Activated CD8-positive, alpha-beta memory T cell treated with anti-CD3 and anti-CD28 coated beads for 36 hours (primary cell): ENCODE data around the gene SEMA3A. TPM values are rescaled to one million over a fixed set of nuclear protein-coding genes. Genes with fewer than 3 reads are reported as not detected.

ENCODE experiments used
- CTCF ChIA-PET: fragments of 350-600 bp; sonication (Branson Sonifier 250); formaldehyde crosslinking; loops from one replicate; lab custom pipeline; 2021; ENCODE audit warnings: antibody characterized with exemption; lab: Charles Lee
- POLR2A ChIA-PET: fragments of 350-600 bp; sonication (Branson Sonifier 250); formaldehyde crosslinking; loops from one replicate; lab custom pipeline; 2021; ENCODE audit warnings: antibody characterized with exemption; lab: Charles Lee
- total RNA-seq, 2 experiments: library from RNA; stranded (reverse); gene quantifications; one replicate each; pipeline ENCODE4 v1.2.3, GENCODE V29; 2021

The SEMA3A gene
- total RNA-seq, 2 experiments from 2014 or later, result 0.06 to 0.17 TPM

GRCh38 chr7:84200859-84201258 lies 6.3 kb upstream of the SEMA3A start:
- ChIA-PET CTCF (no interaction called here), POLR2A (no interaction called here)

DNA sequence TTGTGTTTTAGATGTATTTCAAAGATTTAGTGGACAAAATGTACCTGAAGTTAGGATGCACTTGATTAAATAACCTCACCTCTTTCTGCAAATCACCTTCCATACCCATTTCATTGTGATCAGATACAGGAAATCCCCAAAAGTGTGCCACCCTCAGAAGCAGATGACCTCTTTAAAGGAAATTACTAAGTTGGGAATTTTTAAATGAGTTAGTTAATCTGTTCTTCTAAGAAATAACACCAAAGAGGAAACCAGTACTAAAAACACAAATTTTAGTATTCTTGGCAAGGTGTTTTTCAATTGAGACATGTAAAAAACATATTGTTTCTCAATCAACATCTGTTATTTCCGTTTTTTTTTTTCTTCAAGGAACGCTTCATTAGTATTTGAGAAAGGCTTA lies 4.6 kb upstream of the SEMA3A start:
- CTCF ChIA-PET, result no interaction called here
- POLR2A ChIA-PET, result no interaction called here

- POLR2A ChIA-PET, result no interaction called here
- CTCF ChIA-PET, result no interaction called here
Measured at GRCh38 chr7:84196084-84196503, 1.5 kb upstream of the SEMA3A start.

- CTCF ChIA-PET, result no interaction called here
- POLR2A ChIA-PET, result no interaction called here
Measured at GRCh38 chr7:84195295-84196060, 889 bp upstream of the SEMA3A start.

- ChIA-PET POLR2A (no interaction called here), CTCF (no interaction called here)
Measured at GRCh38 chr7:84193747-84194146, 842 bp downstream of the SEMA3A start.

- CTCF ChIA-PET, result no interaction called here
- POLR2A ChIA-PET, result no interaction called here
Measured at GRCh38 chr7:84191842-84192241, 2.7 kb downstream of the SEMA3A start.

- POLR2A ChIA-PET, result no interaction called here
- CTCF ChIA-PET, result no interaction called here
Measured at GRCh38 chr7:84191261-84191660, 3.3 kb downstream of the SEMA3A start.

DNA sequence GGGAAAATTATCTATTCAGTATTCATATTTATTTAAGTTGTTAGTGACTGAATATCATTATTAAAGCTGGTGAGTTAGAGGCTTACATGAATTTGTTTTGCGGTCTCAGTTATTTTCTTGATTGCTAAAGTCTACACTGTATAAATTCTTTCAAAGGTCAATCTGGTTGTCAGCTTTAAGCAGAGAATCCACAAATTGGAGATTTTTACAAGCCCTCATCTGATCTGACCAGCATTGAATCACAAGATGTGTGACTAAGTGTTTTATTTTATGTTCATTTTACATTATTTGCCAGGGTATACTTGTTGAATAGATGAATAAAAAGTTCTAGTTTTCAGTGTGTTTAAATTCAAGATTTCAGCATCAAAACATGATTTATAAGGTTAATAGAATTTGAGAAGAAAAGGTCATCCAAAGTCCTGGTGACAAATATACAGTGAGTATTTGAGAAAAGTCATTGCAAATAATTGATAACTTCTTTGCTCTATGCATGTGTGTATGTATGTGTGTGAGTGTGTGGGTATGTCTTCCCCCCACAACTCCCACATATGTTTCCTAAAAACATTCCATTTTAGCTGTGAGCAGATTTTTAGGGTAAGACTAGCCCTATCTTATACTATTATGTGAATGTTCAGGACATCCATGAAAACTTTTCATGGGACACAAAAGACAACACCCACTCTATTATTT lies 4.4 kb downstream of the SEMA3A start:
- POLR2A ChIA-PET, result no interaction called here
- CTCF ChIA-PET, result no interaction called here

- POLR2A ChIA-PET, result no interaction called here
- CTCF ChIA-PET, result no interaction called here
Measured at GRCh38 chr7:84188786-84189405, 5.7 kb downstream of the SEMA3A start.

DNA sequence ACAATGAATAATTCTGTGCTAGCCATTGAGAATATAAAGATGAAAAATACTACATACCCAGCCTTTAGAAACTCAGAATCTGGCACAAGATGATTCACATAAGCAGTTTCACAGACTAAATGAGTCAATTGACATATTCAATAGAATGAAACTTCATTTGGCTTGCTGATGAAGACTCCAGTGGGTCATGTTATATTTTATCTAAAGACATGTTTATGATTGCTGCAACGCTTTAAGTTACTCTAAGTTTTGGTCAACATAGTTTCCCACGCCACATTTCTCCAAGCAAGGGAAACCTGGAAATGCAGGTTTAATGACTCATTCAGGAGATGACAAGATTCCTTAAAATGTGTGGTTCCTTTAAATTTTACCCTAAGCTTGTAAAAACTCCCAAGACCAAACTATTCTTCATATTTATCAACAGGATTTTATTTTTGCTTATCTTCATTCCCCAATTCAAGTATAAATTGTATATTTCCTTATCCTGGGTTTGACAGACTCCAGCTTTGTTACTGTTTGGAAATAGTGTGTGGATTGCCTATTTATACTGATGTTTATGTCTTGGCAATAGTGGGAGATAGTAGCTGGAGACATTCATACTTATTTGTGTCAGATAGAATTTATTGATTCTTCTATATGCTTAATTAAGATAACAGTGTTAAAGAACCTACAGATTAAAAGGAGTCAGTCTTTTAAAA lies 6.6 kb downstream of the SEMA3A start:
- POLR2A ChIA-PET, result no interaction called here
- CTCF ChIA-PET, result no interaction called here

DNA sequence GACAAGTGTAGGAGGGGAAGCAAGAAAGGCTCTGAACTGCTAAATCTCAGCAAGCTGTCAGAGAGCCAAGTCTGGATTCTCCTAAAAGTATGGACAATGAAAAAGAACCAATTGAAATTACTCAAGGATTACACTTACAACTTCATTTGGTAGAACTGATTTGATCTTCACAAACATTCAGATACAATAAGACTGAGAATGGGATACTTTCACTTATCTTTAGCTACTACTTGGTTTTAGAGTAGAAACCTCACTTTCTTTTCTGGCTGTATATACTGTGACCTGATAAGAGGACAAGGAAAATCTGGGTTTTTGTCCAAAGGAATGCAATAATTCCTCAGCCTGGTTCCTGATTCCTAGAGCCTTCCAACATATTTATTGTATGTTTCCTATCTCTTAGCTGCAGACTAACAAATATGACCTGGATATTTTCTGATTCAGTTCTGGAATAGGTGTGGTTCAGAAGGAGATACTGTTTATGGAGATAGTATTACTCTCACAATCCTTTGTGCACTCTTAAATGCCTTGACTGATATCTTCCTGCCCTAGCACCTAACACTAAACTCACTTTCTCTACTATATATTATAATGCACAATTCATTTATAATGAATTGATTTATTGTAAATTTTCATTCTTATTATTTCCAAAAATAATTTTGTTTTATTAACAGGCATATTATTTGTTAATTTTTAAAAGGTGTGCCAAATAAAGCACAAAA lies 7.3 kb downstream of the SEMA3A start:
- CTCF ChIA-PET, result no interaction called here
- POLR2A ChIA-PET, result no interaction called here

GRCh38 chr7:84183741-84184140 lies 10.8 kb downstream of the SEMA3A start:
- ChIA-PET CTCF (no interaction called here), POLR2A (no interaction called here)

DNA sequence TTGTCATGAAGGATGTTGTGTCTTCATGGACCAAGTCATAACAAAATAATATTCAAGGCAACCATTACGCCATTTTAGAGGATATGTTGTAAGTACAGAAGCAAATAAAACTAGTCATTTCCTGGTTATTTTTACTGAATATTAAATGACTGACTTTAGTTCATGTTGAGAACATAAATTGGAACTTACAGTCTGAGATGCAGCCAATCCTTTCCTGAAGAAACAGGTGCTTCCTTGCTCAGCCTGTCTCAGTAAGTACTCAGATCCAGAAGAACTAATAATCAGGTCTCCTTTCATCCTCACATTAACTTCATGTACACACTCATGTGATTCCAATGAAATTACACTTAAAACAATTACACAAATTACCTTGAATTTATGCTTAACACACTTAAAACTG lies 12.3 kb downstream of the SEMA3A start:
- POLR2A ChIA-PET, result no interaction called here
- CTCF ChIA-PET, result no interaction called here

DNA sequence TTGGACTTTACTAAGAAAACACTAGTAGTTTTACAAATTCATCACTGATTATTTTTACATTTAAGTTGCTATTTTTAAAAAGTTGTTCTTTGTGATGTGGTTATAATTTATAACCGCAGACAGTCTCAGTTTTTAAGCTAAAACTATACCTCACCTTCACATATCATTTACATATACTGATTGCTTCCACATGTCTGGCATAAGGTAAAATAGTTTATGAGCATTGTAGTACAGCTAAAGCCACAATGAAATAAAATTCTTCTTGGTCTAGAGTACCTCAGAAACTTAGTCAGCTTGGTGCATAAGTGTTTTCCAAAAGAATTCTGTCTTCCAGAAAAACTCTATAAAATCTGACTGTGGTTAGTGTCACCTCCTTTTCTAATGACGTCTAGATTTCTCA lies 13.0 kb downstream of the SEMA3A start:
- CTCF ChIA-PET, result no interaction called here
- POLR2A ChIA-PET, result no interaction called here

DNA sequence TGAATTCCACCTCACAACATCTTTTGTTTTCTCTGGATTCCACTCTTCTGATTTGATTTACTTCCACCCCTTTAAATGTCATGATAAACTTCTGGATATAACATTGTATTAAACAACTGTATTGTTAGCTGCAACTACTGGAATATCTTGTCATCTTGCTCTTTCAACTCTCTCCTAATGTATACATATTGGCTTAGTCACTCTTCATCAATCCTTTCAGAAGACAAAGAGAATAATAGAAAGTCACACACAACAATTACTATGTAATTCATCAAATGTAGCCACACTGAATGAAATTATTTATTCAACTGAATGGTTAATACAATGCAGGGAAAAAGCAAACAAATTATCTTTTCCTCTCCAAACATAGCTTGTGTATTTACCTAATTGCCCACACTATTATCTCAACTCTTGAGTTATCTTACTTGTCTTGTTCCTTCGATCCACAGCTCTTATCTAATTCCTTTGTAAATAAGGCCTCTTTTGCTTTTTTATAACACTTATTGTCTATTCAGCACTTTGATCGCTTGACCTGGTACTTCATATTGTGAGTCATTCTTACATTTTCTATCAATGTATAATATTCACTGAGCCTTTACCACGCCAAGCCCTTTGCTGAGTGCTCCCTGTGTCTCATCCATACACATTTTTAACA lies 16.7 kb downstream of the SEMA3A start:
- ChIA-PET CTCF (no interaction called here), POLR2A (no interaction called here)

DNA sequence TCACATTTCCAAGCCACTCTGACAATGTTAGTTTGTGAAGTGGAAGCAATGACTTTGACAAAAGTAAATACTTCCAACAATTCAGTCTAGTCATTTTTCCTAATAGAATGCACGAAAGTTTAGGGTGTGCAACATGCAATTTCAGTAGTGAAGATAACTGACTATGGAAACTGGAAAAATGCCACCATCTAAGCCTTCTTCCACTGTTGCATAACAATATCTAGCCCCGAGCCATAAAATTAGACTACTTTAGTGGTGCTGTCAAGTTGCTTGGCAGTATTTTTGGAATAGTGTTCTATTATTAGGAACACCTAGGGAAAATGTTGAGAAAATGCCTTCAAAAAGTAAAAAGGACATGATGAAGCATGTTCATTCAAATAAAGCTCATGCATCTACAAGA lies 17.9 kb downstream of the SEMA3A start:
- ChIA-PET CTCF (no interaction called here), POLR2A (no interaction called here)

GRCh38 chr7:84175461-84175860 lies 19.1 kb downstream of the SEMA3A start:
- ChIA-PET POLR2A (no interaction called here), CTCF (no interaction called here)

DNA sequence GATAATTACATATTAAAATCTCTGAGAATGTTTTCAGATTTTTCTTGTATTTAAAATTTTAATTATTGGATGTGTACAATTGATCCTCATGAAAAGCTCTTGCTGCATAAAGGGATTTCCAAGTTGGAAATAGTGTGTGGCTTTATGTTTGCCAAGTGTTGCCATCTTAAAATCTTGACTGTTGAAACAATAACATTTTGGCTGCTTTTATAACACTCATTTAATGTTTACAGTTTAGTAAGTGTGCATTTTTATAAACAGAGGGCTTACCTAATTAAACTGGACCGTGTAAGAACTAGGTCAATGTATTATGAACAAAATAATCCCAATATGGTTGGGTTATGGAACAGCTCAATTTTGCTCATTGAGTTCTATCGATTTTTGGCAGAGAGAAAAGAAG lies 23.9 kb downstream of the SEMA3A start:
- ChIA-PET CTCF (no interaction called here), POLR2A (no interaction called here)

DNA sequence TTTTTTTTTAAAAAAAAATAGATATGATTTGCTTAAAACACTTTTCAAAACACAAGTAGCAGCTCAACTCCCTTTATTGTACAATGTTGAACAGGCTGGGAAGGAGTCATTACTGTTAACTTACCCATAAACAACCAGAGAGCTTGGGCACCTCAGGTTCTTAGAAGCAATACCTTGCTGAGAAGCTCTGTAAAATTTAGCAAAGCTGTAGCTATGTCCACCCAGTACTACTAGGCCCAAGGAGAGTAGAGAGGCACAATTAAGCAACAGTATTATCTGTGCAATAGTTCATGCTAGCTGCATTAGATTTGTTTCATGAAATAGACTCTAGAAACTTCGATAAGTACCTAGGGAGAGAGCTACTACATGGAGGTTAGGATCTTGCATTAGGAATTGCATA lies 32.0 kb downstream of the SEMA3A start:
- CTCF ChIA-PET, result no interaction called here

More for the DNA sequence above, 32.0 kb downstream of the SEMA3A start:
- POLR2A ChIA-PET, result no interaction called here
